OCI-LY1 (cell line): ENCODE data around the gene PTPRO.

ENCODE experiments used
- H2AFZ ChIP-seq: fragments of 200-600 bp; sonication (generic), shearing (Covaris generic); 2 replicates; pipeline ENCODE4 v1.6.0; 2014; ENCODE audit warnings: antibody characterized with exemption, mild to moderate bottlenecking, low read length
- H3F3A ChIP-seq: fragments of 200-600 bp; sonication (generic), shearing (Covaris generic); 2 replicates; pipeline ENCODE4 v1.6.0; 2014; ENCODE audit warnings: mild to moderate bottlenecking, antibody characterized with exemption, low read length, moderate library complexity; ENCODE audit not compliant: insufficient read depth
- H3K27ac ChIP-seq: fragments of 200-600 bp; sonication (generic); 2 replicates; pipeline ENCODE4 v1.5.1; 2014; ENCODE audit warnings: low read length, mixed run types, mild to moderate bottlenecking, low read depth; ENCODE audit not compliant: poor library complexity, severe bottlenecking
- H3K27me3 ChIP-seq: fragments of 200-600 bp; sonication (generic); 2 replicates; pipeline ENCODE4 v1.6.0; 2014; ENCODE audit warnings: antibody characterized with exemption, mild to moderate bottlenecking, low read length, moderate library complexity; ENCODE audit not compliant: insufficient read depth
- H3K36me3 ChIP-seq: fragments of 200-600 bp; sonication (generic); 2 replicates; pipeline ENCODE4 v1.6.1; 2014; ENCODE audit warnings: mild to moderate bottlenecking, antibody characterized with exemption, low read length, moderate library complexity, mixed read lengths; ENCODE audit not compliant: insufficient read depth
- H3K4me1 ChIP-seq: fragments of 200-600 bp; sonication (generic); 2 replicates; pipeline ENCODE4 v1.5.1; 2014; ENCODE audit warnings: mild to moderate bottlenecking, low read length, moderate library complexity; ENCODE audit not compliant: insufficient read depth, severe bottlenecking
- H3K4me2 ChIP-seq: fragments of 200-600 bp; sonication (generic), shearing (Covaris generic); 2 replicates; pipeline ENCODE4 v1.6.1; 2014; ENCODE audit warnings: low read length
- H3K4me3 ChIP-seq: fragments of 200-600 bp; sonication (generic); 2 replicates; pipeline ENCODE4 v1.5.1; 2014; ENCODE audit warnings: low read length, low read depth, mild to moderate bottlenecking, mixed read lengths; ENCODE audit not compliant: poor library complexity, severe bottlenecking
- H3K79me2 ChIP-seq: fragments of 200-600 bp; shearing (Covaris generic); 2 replicates; pipeline ENCODE4 v1.6.1; 2016; ENCODE audit warnings: mixed run types, low read length, mixed read lengths; ENCODE audit not compliant: insufficient read depth
- H3K9ac ChIP-seq: fragments of 200-600 bp; sonication (generic), shearing (Covaris generic); 2 replicates; pipeline ENCODE4 v1.6.1; 2014; ENCODE audit warnings: mild to moderate bottlenecking, low read length, mixed read lengths
- H3K9me2 ChIP-seq: fragments of 200-600 bp; sonication (generic), shearing (Covaris generic); 2 replicates; pipeline ENCODE4 v1.6.1; 2014; ENCODE audit warnings: low read depth, mild to moderate bottlenecking, low read length, mixed read lengths
- H3K9me3 ChIP-seq: fragments of 200-600 bp; shearing (Covaris generic); 2 replicates; pipeline ENCODE4 v1.6.1; 2014; ENCODE audit warnings: low read length, mixed read lengths
- H4K20me1 ChIP-seq: fragments of 200-600 bp; sonication (generic), shearing (Covaris generic); 2 replicates; pipeline ENCODE4 v1.6.0; 2016; ENCODE audit warnings: mild to moderate bottlenecking, low read length; ENCODE audit not compliant: insufficient read depth
- EZH2 ChIP-seq: fragments of 200-600 bp; sonication (generic), shearing (Covaris generic); IDR thresholded peaks from 2 replicates; pipeline ENCODE4 v1.8.0; 2017; ENCODE audit warnings: borderline replicate concordance, mixed run types, mild to moderate bottlenecking, antibody characterized with exemption, low read length, moderate library complexity, mixed read lengths
- TF ChIP-seq, protein P1 (sequence below): fragments of 200-600 bp; sonication (generic), shearing (Covaris generic); IDR thresholded peaks from 2 replicates; pipeline ENCODE4 v1.5.1; 2017; ENCODE audit warnings: mild to moderate bottlenecking, antibody characterized with exemption, low read length, moderate library complexity, mixed read lengths

Gene PTPRO

DNA sequence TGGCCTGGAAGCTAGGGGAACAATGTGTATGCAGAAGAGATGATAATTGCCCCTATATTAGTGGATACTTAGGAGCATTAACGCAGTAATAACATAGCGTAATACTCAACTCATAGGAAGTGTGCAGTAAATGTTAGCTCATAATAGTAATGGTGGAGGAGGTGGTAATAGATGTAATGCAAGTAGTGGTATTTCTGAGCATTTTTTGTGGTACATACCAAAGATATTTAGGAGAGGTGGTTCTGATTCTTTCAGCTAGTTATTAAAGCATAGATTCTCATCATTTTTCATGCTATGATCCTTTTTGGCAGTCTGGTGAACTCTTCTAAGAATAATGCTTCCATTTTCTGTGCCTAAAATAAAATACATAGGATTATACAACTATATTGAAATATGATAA, 233.1 kb downstream of the PTPRO start:
- no peaks in the 10 kb centered on the region for H4K20me1 ChIP-seq
- no peak overlapping the region for H3K9ac ChIP-seq
- no peaks in the 10 kb centered on the region for H3K4me1 ChIP-seq
- TF ChIP-seq, protein P1, sequence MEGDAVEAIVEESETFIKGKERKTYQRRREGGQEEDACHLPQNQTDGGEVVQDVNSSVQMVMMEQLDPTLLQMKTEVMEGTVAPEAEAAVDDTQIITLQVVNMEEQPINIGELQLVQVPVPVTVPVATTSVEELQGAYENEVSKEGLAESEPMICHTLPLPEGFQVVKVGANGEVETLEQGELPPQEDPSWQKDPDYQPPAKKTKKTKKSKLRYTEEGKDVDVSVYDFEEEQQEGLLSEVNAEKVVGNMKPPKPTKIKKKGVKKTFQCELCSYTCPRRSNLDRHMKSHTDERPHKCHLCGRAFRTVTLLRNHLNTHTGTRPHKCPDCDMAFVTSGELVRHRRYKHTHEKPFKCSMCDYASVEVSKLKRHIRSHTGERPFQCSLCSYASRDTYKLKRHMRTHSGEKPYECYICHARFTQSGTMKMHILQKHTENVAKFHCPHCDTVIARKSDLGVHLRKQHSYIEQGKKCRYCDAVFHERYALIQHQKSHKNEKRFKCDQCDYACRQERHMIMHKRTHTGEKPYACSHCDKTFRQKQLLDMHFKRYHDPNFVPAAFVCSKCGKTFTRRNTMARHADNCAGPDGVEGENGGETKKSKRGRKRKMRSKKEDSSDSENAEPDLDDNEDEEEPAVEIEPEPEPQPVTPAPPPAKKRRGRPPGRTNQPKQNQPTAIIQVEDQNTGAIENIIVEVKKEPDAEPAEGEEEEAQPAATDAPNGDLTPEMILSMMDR = no peak
- no peak overlapping the region for H2AFZ ChIP-seq
- H3F3A ChIP-seq = no peaks in the 10 kb centered on the region
- H3K79me2 ChIP-seq = no peaks in the 10 kb centered on the region
- no peak overlapping the region for H3K4me2 ChIP-seq
- no peak overlapping the region for H3K4me3 ChIP-seq
- no peaks in the 10 kb centered on the region for H3K27me3 ChIP-seq
- H3K9me3 ChIP-seq = no peaks in the 10 kb centered on the region
- H3K27ac ChIP-seq = no peak overlapping the region
- no peaks in the 10 kb centered on the region for H3K9me2 ChIP-seq
- no peaks in the 10 kb centered on the region for H3K36me3 ChIP-seq

DNA sequence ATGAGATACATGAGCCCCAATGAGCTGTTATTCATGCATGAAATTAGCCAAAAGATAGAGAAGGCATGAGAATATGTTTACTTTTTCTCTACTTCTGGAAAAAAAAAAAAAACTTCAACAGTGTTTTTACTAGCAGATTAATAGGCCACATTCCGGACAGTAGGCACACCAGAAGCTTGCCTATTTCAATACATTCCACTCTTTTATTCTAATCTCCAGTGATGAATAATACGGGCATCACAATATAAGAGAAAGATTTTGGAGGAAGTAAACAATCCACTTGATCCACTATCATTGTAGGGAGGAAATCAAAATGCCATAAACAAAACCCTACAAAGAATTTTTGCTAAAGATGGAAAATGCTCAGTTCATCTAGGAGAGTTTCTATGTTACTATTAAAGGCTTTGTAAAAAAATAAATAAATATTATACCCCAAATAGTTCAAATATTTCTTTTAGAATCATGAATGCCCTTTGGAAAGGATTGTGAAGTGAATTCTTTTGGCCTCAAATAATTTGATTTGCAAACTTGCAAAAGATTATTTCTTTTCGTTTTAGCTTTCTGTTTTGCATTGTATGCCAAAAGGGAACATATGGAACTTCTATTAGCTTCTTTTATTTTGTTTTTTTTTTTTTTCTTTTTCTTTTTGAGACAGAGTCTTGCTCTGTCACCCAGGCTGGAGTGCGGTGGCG, 234.2 kb downstream of the PTPRO start:
- Histone ChIP-seq H3K4me1 (no peaks in the 10 kb centered on the region), H3K4me2 (no peak overlapping the region), H3K36me3 (no peaks in the 10 kb centered on the region), H2AFZ (no peak overlapping the region), H3K4me3 (no peak overlapping the region), H3K79me2 (no peaks in the 10 kb centered on the region), H4K20me1 (no peaks in the 10 kb centered on the region), H3K9ac (no peak overlapping the region), H3K9me3 (no peaks in the 10 kb centered on the region), H3K27ac (no peak overlapping the region), H3K9me2 (no peaks in the 10 kb centered on the region), H3F3A (no peaks in the 10 kb centered on the region), H3K27me3 (no peaks in the 10 kb centered on the region)
- TF ChIP-seq, protein P1 = no peak
- no peak for TF ChIP-seq EZH2

DNA sequence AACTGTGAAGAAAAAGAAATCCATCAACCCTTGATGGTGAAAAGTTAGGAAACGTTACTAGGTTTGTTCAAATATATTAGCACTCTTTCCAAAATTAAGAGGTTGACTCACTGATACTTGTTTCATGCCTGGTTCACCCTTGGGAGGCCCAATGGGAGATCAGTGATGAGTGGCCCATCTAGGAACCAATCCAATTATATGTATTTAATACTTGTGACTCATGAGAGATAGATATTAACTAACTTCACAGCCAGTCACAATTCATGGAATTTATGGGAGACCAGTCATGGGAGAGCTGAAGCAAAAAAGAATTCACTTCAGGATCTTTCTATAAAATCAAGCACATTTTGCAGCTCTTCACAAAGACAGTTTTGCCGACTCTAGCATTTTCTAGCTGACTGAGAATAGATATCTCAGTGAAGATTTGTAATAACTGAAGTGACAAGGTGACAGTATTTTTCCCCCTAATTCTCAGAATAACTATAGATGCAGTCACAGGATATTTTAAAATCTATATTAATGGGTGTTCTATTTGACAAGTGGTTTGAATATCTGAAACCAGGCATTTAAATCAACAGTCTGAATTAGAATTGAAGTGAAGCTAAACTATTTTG, 236.7 kb downstream of the PTPRO start:
- Histone ChIP-seq H3K4me1 (no peaks in the 10 kb centered on the region), H3K4me3 (no peak overlapping the region), H3K4me2 (no peak overlapping the region), H3F3A (no peaks in the 10 kb centered on the region), H3K9me2 (no peaks in the 10 kb centered on the region), H4K20me1 (no peaks in the 10 kb centered on the region), H3K27ac (no peak overlapping the region), H3K79me2 (no peaks in the 10 kb centered on the region), H3K27me3 (no peaks in the 10 kb centered on the region), H3K9ac (no peak overlapping the region), H3K36me3 (no peaks in the 10 kb centered on the region), H2AFZ (no peak overlapping the region), H3K9me3 (no peaks in the 10 kb centered on the region)
- no peak for TF ChIP-seq EZH2
- TF ChIP-seq, protein P1 = no peak
